Stimulated activated CD8-positive, alpha-beta memory T cell treated with anti-CD3 and anti-CD28 coated beads, Interleukin-4, amount 100 ng/mL, for 48 hours (primary cell): Measurements from ENCODE around the gene EID2.

ENCODE experiments used
- DNase-seq: peaks from one replicate; pipeline ENCODE4 v3.0.0-alpha.2; 2020

EID2 gene

DNA sequence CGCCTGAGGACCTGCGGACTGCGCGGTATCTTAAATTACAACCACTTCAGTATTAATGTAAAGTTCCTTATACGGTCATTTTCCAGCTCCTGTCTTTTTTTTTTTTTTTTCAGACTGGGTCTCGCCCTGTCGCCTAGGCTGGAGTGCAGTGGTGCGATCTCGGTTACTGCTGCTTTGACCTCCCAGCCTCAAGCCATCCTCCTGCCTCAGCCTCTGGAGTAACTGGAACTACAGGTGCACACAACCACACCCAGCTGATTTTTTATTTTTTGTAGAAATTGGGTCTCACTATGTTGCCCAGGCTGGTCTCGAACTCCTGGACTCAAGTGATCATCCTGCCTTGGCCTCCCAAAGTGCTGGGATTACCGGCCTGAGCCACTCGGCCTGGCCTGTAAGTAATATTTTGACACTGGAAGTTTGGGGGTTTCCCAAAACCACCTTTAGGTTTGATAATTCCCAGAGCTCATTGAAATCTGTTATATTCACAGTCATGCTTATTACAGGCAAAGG is 6.9 kb downstream of the EID2 start:
- DNase-seq = no peak

DNA sequence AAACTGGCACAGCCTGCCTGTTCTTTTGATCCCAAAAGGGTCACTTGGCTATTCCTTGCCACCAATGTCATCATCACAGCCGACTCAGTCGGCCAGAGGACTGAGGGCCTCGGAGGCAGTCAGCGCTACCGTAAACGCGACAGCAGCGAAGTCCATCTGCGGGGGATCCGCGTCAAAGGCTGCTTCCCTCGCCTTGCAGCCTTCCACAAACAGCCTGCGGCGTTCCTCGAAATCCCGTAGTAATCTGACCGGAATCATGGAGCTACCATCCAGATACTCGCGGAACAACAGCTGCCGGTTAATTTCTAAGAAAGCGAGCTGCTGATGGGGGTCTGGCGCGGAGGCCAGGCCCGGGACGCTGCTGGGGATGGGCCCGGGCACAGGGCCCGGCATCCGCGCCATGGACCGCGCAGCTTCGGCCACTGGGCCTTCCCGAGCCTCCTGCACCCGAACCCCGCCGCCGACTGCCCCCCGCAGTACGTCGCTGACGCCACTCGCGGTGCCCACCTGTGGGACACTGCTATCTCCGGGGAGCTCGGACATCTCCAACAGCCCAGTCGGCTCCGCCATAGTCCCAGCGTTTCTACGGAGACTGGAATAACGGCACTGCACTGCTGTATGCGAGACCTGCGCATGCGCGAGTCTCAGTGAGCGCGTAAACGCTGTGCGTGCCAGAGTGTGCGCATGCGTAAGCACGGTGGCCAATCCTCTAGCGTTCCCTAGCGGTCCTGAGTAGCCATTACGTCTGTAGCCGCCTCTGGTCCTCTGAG is 7.5 kb downstream of the EID2 start, which contains the start of gene EID2B:
EID2B (minus strand) TSS at position 620 of the 770 bp plus-strand sequence; CDS start at position 570, 50 bp downstream.
- peak; percentile 95 for DNase-seq

DNA sequence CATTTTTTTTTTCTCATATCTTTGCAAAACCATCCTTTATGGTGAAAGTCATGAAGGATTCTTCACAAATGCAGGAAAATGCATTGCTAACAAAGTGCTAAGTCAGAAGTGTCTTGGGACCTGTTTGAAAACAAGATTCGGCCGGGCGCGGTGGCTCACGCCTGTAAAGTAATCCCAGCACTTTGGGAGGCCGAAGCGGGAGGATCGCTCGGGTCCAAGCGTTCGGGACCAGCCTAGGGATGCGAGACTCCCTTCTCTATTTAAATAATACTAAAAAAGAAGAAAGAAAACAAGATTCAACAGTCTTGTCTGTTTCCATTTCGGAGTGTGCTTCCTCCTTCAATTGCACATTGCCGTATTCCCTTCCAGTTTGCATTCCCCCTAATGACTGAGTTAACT is 8.1 kb downstream of the EID2 start:
- DNase-seq = no peak

DNA sequence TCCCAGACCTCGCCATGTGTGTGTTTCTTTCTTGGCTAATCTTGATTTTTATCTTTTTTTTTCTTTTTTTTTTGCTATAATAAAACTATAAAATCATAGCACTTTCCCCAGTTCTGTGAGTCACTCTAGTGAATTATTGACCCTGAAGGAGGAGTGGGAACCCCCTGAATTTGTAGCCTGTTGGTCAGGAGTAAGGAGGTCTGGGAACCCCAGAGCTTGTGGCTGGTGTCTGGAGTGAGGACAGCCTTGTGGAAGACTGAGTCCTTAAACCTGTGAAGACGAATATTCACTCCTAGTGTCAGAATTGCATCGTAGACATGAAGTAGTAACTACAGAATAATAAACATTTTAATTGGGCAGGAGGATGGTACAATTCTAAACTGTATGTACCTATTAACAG is 14.8 kb downstream of the EID2 start:
- no peak for DNase-seq

DNA sequence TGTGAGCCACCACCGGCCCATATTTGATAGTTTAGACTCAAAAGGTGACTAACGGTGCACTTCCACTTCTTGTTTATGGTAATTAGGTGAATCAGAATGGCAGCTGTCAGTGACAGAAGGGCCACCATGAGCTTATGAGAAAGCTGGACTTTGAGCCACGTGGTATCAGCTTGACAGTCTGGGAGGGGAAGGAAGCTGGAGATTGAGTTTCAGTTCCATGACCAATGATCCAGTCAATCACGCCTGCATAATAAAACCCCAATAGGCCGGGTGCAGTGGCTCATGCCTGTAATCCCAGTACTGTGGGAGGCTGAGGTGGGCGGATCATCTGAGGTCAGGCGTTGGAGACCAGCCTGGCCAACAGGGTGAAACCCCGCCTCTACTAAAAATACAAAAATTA is 15.5 kb downstream of the EID2 start:
- no peak for DNase-seq

DNA sequence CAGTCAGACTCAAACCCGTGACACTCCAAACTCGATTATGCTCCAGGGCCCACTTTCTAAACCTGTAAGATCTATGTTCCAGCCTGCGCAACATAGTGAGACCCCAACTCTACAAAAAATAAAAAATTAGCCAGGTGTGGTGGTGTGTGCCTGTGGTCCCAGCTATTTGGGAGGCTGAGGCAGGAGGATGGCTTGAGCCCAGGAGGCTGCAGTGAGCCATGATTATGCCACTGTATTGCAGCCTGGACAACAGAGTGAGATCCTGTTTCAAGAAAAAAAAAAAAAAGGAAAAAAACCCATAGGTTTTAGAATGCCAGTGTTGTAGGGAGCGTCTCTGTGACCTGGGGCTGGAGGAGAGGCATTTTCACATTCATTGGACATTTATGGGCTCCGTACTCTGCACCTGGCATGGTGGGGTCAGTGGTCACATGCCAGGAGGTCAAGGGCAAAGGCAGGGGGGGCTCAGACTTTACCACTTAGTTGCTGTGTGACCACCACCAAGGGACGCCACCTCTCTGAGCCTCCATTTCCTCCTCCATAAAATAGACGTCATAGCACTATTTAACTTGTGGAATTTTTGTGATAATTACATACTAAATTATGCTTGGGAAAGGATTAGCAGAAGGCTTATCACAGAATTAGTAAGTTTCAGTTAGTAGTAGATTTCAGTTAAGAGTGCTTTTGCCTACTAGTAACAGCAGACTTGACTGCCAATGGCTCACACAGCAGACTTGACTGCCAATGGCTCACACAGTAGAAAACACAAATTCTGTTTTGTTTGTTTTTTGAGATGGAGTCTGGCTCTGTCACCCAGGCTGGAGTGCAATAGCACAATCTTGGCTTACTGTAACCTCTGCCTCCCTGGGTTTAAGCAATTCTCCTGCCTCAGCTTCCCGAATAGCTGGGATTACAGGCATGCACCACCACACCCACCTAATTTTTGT is 19.1 kb downstream of the EID2 start:
- DNase-seq = no peak

DNA sequence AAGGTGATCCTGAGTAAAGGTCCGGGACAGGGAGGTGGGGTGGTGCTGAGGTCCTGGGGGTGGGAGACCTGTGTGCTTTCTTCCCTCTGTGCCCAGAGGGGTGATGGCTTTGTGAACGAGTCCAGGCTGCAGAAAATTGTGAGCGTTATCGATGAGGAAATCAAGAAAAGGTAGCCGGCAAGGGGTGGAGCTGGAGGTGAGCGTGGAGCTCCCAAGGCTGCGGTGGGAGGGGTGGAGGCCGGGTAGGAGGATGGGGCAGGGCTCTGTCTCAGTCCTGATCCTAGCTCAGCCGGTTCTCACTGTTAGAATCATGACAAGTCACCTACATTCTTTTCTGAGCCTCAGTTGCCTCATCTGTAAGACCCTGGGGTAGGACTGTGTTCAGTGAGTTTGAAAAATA is 21.0 kb downstream of the EID2 start:
- DNase-seq = no peak

DNA sequence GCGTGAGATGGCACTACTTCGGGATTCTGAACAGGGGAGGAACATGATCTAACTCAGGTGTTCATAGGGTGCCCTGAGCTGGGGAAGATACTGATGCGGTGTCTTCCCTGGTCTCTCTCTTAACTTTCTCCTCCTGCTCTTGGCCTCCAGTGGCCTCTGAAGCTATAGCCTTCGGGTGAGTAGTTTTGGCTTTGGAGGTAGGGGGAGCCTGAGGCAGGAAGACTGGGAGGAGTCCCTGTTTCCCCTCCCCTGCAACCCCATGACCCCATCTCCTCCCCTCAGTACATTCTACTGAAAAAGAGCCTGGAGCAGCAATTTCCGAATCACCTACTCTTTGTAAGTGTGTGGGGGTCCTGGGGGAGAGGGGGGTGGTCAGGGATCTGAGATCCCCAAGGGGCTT is 21.5 kb downstream of the EID2 start:
- no peak for DNase-seq

DNA sequence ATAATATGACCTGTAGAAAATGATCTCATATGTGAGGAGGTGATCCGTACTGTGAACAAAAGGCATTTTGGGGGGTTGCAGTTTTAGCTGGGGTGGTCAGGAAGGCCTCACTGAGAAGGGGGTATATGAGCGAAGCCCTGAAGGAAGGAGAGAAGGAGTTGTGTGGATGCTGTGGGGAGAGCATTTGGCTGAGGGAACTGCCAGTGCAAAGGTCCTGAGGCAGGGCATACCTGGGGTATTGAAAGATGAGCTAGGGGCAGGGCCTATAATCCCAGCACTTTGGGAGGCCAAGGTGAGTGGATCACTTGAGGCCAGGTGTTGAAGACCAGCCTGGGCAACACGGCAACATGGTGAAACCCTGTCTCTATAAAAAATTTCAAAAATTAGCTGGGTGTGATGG is 22.5 kb downstream of the EID2 start:
- DNase-seq = no peak

DNA sequence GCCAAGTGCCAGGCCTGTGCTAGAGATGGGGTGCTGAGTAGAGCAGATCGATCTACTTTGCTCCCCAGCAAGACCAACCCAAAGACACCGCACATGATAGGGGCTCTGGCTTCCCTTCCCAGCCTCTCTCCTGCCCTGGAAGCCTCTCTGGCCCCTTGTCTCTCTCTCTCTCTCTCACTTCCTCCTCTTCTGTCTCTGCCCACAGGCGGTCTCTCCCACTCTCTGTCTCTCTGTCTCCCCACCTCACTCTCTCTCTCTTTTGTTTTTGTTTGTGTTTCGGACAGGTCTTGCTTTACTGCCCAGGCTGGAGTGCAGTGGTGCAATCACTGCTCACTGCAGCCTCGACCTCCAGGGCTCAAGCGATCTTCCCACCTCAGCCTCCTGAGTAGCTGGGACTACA is 23.7 kb downstream of the EID2 start:
- no peak for DNase-seq

DNA sequence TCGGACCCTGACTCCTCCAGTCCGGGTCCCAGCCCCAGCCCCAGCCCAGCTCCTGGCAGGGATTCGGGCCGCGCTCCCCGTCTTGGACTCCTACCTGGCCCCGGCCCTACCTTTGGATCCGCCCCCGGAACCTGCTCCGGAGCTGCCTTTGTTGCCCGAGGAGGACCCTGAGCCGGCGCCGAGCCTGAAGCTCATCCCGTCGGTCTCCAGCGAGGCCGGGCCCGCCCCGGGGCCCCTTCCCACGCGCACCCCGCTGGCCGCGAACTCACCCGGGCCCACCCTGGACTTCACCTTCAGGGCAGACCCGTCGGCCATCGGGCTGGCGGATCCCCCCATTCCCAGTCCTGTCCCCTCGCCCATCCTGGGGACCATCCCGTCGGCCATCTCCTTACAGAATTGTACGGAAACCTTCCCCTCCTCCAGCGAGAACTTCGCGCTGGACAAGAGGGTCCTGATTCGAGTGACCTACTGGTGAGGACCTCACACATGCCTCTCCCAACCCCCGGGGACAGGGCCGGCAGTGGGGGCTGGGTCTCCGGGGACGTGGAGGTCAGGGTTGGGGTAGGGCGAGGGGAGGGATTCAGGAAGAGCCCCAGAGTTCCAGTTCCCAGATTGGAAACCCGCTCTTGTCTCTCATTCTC is 24.3 kb downstream of the EID2 start:
- DNase-seq = no peak

DNA sequence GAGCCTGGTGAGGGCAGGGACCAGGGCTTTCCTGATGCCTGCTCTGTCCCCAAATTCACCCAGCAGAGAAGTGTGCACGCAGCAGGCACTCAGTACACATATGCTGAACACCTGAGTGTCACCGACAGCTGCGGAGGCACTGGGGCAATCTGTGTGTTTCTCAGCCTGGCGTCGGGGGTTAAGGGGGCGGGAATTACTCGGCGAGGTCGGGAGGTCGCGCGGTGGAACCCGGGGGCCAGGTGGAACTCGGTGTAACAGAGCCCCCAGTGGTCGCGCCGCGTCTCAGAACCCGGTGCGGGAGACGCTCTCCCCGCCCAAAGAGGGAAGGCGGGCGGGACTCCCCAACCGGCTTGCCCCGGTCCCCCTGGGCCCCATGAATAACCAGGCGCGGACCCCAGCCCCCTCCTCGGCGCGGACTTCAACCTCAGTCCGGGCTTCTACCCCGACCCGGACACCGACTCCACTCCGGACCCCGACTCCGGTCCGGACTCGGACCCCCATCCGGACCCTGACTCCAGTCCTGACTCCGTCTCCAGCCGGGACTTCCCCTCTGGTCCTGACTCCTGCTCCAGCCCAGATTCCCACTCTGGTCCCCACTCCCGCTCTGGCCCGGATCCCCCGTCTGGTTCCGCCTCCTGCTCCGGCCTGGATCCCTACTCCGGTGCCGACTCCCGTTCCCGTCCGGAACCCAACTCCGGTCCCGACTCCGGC is 25.0 kb downstream of the EID2 start, which contains the start of gene SELENOV:
SELENOV (plus strand) TSS at position 300 of the 711 bp plus-strand sequence; CDS start at position 374, 74 bp downstream.
- peak; percentile 45 for DNase-seq

DNA sequence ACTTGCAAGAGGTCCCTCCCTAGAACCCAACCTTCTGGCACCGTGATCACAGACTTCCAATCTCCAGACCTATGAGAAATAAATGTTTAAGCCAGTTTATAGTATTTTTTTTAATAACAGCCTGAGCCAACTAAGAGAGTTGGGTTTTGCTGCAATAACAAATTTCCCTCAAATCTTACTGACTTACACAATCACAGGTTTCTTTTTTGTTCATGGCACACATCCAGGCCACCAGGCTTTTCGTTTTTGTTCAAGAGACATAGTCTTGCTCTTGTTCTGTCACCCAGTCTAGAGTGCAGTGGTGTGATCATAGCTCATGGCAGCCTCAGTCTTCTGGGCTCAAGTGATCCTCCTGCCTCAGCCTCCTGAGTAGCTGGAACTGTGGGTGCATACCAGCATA is 27.0 kb downstream of the EID2 start:
- DNase-seq = no peak

DNA sequence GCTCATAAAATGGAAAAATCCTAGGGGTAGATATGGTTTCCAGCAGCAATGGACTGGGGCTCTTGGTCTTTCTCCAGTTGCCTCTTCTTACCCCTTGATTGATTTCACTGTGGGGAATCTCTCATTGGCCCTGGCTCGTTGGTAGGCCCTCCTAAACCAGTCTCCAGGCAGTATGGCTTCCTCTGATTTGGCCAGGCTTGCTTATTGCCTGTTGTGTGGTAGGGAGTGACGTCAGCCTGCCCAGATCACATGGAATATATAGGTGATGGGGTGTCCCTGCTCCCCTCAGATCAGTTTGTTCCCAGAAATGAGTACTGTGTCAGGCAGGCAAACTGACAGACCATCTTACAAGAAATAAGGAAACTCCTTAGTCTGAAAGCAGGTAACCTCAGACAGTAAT is 30.7 kb downstream of the EID2 start:
- no peak for DNase-seq

DNA sequence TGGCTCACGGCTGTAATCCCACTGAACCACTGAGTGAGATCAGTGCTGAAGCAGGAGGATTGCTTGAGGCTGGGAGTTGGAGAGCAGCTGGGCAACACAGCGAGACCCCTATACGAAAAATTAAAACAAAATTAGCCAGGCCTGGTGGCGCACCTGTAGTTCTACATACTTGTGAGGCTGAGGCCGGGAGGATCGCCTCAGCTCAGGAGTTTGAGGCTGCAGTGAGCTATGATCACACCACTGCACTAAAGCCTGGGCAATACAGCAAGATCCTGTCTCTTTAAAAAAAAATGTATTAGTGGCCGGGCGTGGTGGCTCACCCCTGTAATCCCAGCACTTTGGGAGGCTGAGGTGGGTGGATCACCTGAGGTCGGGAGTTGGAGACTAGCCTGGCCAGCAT is 31.3 kb downstream of the EID2 start:
- no peak for DNase-seq

DNA sequence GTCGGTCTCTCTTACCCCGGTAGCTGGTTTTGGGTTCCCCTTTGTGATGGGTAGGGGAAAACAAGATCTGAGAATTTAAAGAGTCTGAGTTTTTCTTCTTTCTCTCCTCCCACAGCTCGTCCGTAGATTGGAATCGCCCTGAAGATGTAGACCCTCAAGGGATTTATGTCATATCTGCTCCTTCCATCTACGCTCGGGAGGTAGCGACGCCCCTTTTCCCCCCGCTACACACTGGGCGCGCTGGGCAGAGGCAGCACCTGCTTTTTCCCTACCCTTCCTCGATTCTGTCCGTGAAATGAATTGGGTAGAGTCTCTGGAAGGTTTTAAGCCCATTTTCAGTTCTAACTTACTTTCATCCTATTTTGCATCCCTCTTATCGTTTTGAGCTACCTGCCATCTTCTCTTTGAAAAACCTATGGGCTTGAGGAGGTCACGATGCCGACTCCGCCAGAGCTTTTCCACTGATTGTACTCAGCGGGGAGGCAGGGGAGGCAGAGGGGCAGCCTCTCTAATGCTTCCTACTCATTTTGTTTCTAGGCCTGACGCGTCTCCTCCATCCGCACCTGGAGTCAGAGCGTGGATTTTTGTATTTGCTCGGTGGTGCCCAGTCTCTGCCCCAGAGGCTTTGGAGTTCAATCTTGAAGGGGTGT is 32.1 kb downstream of the EID2 start:
- DNase-seq = no peak

DNA sequence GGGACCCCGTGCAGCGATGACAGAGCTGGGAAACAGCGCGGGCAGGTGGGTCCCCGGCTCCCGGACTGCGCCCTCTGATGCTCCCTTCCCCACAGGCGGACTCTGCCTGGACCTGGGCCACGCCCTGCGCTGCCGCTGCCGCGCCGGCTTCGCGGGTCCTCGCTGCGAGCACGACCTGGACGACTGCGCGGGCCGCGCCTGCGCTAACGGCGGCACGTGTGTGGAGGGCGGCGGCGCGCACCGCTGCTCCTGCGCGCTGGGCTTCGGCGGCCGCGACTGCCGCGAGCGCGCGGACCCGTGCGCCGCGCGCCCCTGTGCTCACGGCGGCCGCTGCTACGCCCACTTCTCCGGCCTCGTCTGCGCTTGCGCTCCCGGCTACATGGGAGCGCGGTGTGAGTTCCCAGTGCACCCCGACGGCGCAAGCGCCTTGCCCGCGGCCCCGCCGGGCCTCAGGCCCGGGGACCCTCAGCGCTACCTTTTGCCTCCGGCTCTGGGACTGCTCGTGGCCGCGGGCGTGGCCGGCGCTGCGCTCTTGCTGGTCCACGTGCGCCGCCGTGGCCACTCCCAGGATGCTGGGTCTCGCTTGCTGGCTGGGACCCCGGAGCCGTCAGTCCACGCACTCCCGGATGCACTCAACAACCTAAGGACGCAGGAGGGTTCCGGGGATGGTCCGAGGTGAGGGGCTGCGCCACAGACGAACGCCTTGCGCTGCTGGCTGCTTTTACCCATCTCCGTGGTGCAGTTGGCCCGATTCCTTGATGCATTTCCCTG is 32.8 kb downstream of the EID2 start:
- peak; percentile 75 for DNase-seq

DNA sequence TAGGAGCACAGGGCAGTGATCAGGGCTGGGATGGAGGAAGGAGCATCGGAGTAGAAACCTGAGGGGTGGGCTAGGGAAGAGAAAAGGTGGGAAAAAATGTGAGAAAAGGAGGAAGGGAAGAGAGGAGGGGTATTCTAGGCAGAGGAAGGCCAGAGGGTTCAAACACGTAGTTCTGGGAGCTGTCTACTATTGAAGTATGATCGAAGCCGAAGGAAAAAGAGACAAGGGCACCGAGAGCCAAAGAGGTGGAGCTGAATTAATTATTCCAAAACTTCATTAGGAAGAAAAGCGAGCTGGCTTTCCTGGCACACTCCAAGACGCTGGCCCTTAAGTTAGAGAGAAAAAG is 33.4 kb downstream of the EID2 start:
- DNase-seq = no peak

DNA sequence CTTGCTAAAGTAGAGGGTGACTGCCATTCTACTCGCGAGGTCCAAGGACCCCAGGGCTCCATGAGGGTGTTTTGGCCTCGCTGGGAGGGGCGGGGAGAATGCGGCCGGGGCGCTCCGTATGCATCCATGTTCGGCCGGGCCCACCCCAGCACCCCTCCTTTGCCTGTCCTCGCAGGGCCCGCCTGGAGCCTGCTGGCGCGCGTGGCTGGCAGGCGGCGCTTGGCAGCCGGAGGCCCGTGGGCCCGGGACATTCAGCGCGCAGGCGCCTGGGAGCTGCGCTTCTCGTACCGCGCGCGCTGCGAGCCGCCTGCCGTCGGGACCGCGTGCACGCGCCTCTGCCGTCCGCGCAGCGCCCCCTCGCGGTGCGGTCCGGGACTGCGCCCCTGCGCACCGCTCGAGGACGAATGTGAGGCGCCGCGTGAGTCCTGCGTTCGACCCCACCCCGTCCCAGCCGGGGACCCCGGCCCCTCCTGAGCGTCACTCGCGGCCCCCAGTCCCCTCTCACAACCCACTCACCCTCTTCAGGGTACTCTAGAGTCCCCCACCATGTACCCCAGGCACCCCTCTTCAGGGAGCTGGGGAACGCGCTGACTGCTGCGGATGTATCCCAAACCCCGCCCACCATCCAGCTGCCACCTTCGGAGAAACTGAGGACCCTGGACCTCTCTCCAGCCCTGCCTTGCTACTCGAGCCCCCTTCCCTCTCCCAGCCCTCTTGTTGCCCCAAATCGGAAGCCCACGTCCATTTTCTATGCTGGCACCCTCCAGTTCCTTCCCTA is 37.1 kb downstream of the EID2 start:
- DNase-seq = peak; percentile 86

DNA sequence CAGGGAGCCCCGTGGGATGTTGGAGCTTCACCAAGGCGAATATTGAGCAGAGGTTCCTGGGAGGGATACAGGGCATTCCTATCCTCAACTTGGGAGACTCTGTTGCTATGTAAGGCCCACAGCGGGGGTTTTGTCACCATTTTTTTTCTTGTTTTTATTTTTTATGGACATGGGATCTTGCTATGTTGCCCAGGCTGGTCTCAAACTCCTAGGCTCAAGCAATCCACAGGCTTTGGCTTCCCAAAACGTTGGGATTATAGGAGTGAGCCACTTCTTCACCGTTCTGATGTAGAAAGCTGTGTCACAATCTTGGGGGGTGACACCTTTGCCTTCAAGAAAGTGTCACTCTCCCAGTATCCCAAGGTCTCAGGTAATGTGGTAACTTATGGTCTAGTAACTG is 38.6 kb downstream of the EID2 start:
- no peak for DNase-seq
